ENCODE data around the gene NMD3.

DNA sequence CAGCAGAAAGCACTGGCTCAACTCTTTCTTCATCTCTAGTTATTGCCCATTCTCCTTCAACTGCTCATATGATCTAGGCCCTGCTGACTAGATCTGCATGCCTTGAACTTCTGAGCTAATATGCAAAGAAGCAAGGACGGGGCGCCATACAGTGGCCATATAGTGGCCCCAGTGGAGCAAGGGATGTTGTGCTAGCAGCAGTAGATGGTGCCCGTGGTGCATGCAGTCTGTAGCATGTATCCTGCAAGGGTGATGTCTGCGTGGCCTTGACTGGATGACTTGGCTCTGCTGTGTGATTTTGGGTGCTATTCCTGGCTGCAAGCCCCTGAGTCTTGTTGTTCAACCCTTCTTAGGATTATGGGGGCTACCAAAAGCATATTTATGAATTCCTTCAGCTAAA is 12.2 kb upstream of the NMD3 start:
- TF ChIP-seq ZNF274 (IDR thresholded peaks at IDR 0.05; ENCODE audit: low read depth, low read length) (no peak), YY1 (IDR thresholded peaks at IDR 0.05; ENCODE audit: insufficient read depth, insufficient read length) (no peak), SUZ12 (IDR thresholded peaks at IDR 0.05; ENCODE audit: extremely low read depth, insufficient read depth, insufficient read length) (no peak)
